NCI-H1105 treated with DMSO at 0.1 percent for 48 hours (cell line): Measurements from ENCODE around the gene SEC23IP.
"Not testable (repeated sequence)": the region's sequence is repeated elsewhere in the genome, so short reads cannot be mapped to it uniquely, and the experiment has no call there.

Experiments
- DNase-seq: peaks from one replicate; lab custom pipeline; 2025; lab: John Stamatoyannopoulos, UW

SEC23IP gene

GRCh38 chr10:119883901-119884611, 8.5 kb upstream of the SEC23IP start:
- not testable (repeated sequence) for DNase-seq

DNA sequence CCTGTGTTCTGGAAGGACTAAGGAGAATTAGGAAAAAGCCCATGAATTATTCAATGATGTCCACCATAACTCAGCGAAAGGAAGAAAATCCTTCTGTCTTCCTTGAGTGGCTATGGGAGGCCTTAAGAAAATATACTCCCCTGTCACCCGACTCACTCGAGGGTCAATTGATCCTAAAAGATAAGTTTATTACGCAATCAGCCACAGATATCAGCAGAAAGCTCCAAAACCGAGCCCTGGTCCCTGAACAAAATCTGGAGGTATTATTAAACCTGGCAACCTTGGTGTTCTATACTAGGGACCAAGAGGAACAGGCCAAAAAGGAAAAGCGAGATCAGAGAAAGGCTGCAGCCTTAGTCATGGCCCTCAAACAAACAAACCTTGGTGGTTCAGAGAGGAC, 6.5 kb upstream of the SEC23IP start:
- DNase-seq: not testable (repeated sequence)

DNA sequence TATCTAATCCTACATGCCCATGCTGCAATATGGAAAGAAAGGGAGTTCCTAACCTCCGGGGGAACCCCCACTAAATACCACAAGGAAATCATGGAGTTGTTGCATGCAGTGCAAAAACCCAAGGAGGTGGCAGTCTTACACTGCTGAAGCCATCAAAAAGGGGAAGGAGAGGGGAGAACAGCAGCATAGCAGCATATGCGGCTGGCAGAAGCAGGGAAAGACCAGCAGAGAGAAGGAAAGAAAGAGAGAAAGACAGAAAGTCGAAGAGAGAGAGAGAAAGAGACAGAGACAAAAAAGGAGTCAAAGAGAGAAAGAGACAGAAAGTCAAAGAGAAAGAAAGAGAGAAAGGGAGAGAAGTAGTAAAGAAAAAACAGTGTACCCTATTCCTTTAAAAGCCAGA, 3.8 kb upstream of the SEC23IP start:
- DNase-seq: not testable (repeated sequence)

DNA sequence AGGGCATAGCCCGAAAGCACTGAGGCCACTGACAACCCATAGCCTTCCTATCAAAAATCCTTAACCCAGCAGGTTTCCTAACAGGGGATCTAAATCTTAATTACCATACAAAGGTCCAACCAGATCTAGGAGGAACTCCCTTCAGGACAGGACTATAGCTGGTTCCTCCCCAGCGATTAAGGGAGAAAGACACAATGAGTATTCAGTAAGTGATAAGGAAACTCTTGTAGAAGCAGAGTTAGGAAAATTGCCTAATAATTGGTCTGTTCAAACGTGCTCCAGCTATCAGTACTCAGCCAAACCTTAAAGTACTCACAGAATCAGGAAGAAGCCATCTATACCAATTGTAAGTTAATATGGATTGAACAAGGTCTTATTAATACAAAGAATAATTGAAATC, 3.3 kb upstream of the SEC23IP start:
- not testable (repeated sequence) for DNase-seq

GRCh38 chr10:119890307-119890706, 2.2 kb upstream of the SEC23IP start:
- not testable (repeated sequence) for DNase-seq

DNA sequence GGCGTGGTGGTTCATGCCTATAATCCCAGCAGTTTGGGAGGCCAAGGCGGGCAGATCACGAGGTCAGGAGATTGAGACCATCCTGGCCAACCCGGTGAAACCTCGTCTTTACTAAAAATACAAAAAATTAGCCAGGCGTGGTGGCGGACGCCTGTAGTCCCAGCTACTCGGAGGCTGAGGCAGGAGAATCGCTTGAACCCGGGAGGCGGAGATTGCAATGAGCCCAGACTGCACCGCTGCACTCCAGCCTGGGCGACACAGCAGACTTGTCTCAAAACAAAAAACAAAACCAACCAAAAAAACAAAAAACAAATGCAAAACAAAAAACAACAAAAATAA, 712 bp upstream of the SEC23IP start:
- not testable (repeated sequence) for DNase-seq

- DNase-seq: no peak
Observed at GRCh38 chr10:119893074-119893473, 544 bp downstream of the SEC23IP start.

GRCh38 chr10:119893845-119894427, 1.4 kb downstream of the SEC23IP start:
- no peak for DNase-seq

- DNase-seq: no peak
Observed at GRCh38 chr10:119896061-119896655, 3.6 kb downstream of the SEC23IP start.

DNA sequence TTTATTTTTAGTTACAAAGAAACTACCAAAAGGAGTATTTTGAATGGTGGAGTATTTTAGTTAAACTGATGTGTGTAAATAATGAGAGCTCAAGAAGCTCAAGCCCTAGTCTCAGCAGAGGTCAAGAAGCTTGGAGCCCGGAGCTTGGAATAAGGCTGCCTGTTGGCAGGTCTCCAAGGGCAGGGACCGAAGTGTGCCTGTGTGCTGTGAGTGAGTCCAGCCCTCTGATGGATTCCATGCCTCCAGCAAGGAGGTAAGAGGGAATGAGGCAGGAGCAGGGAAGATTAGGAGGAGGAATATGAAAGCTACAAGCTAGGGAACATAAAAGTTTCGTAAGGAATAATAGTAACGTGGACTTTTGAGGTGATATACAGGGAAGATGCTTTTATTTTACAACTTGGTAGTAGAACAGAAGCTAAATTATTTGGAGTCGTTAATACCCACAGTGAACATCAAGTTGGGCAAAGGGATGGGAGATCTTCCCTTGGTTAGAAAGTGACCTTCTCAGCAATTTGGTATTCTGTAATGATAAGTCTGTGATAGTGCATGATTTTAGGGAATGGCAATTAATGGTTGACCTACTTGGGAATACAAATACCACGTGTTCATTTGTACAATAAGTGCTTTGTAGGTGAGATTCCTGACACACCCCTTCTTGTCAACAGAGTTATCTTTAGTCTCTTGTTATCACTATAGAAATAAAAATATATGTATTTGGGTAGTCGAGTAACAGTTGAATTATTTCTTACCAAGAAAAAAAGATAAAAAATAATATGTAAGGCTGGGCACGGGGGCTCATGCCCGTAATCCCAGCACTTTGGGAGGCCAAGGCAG, 4.6 kb downstream of the SEC23IP start:
- DNase-seq: no peak

- DNase-seq: no peak
Observed at GRCh38 chr10:119898577-119898976, 6.0 kb downstream of the SEC23IP start.

DNA sequence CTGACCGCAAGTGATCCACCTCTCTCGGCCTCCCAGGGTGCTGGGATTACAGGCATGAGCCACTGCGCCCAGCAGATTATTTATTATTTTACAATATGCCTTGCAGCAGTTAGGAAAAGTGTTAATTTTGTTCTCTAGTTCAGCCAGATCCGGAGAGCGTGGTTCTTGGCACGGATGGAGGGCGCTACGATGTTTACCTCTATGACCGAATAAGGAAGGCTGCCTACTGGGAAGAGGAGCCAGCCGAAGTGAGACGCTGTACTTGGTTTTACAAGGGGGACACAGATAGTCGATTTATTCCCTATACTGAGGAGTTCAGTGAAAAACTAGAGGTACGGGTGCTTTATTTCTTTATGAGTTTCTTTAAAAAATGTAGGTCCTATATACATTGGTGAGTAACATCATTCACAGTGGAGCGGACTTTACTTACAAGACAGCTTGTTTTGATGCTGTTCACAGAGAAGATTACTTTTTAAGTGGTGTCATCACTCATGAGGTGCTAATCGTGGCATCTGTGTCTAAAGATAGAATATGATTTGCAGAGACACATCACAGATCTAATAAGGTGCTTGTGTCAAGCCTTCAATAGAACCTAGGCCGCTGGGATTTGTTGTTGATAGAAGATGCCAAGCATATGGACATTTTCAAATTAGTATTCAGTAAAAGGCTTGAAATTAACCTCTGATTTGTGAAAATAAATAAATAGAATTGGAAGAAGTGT, 11.6 kb downstream of the SEC23IP start:
- DNase-seq: no peak

GRCh38 chr10:119907695-119908094, 15.2 kb downstream of the SEC23IP start:
- DNase-seq: not testable (repeated sequence)

DNA sequence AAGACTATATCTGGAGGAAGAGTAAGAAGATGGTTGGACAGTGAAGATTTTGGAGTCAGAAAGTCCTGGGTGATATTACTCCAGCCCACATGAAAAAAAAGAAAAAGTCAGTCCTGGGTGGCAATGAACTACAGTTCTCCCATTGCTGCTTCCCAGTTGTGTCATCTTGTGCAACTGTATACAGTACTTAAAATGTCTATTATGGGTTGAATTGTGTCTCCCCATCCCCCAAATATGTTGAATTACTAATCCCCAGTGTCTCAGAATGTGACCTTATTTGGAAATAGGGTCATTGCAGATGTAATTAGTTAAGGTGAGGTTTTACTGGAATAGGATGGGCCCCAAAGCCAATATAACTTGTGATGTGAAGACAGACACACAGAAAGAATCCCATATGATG, 15.6 kb downstream of the SEC23IP start:
- no peak for DNase-seq

GRCh38 chr10:119910689-119911088, 18.2 kb downstream of the SEC23IP start:
- DNase-seq: no peak

DNA sequence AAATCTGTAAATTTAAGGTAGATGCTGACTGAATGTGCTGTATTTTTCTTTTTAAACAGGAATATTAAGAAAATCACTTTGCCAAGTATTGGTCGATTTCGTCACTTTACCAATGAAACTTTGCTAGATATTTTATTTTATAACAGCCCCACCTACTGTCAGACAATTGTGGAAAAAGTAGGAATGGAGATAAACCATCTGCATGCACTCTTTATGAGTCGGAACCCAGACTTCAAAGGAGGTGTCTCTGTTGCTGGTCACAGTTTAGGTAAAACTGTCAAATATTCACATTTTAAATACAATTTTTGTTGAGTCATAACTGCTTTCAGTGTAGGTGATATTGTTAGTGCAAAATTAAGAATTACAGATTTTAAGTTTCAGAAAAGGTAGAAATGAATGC, 25.2 kb downstream of the SEC23IP start:
- no peak for DNase-seq

DNA sequence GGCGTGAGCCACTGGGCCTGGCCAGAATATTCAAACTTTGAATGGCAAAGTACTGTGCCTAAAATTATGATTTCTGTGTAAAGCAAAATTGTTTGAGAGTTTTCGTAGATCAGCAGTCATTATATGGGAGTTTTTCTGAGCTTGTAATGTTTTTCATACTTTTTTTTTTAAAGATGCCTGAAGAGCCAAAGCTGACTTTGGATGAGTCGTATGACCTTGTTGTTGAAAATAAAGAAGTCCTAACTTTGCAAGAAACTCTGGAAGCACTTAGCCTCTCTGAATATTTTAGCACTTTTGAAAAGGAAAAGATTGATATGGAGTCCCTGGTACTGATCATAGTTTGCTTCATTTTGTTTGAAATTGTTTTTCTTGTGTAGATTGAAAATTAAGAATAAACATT, 26.7 kb downstream of the SEC23IP start:
- no peak for DNase-seq

- DNase-seq: no peak
Observed at GRCh38 chr10:119919826-119920225, 27.3 kb downstream of the SEC23IP start.

DNA sequence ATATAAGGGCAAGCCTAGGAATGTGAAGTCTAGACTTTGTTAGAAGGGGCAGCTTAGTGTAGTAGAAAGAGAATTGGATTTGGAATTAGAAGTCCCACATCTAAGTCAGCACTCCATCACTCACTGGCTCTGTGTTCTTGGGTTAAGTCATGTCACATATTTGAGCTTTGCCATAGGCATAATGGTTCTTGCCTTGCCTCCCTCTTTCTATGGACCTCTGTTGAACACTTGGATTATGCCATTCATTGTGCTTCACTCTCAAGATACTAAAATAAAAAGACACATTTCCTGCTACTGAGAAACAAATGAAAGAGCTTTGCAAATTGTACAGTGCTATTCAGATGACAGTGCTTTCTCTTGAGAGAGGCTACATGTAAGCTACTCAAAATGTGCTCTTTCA, 35.9 kb downstream of the SEC23IP start:
- no peak for DNase-seq

GRCh38 chr10:119931871-119932270, 39.3 kb downstream of the SEC23IP start:
- DNase-seq: no peak

GRCh38 chr10:119932631-119933030, 40.1 kb downstream of the SEC23IP start:
- DNase-seq: no peak

GRCh38 chr10:119933179-119933578, 40.6 kb downstream of the SEC23IP start:
- peak; percentile 5 for DNase-seq
